H9 (cell line): ENCODE results near the gene KRR1. TPM values are rescaled to one million over a fixed set of nuclear protein-coding genes. Genes with fewer than 3 reads are reported as not detected.

Experiments
- DNase-seq: peaks from one replicate; pipeline ENCODE4 v3.0.0-alpha.2; 2017
- H2AFZ ChIP-seq: one replicate; pipeline ENCODE4 v1.6.1; 2013; ENCODE audit warnings: mild to moderate bottlenecking, low read length, control low read depth, moderate library complexity
- H2AK5ac ChIP-seq: 2 replicates; pipeline ENCODE4 v1.6.1; 2013; ENCODE audit warnings: low read length, control low read depth, mixed read lengths; ENCODE audit not compliant: insufficient read length
- H2BK120ac ChIP-seq: one replicate; pipeline ENCODE4 v1.6.1; 2013; ENCODE audit warnings: low read depth, mild to moderate bottlenecking, low read length, control low read depth, inconsistent platforms; ENCODE audit not compliant: poor library complexity, severe bottlenecking
- H2BK12ac ChIP-seq: 2 replicates; pipeline ENCODE4 v1.6.1; 2013; ENCODE audit warnings: low read length, control low read depth, mixed read lengths, low read depth; ENCODE audit not compliant: insufficient read length
- H2BK15ac ChIP-seq: 2 replicates; pipeline ENCODE4 v1.6.1; 2013; ENCODE audit warnings: low read depth, low read length, control low read depth
- H2BK20ac ChIP-seq: one replicate; pipeline ENCODE4 v1.6.1; 2013; ENCODE audit warnings: low read depth, mild to moderate bottlenecking, low read length, control low read depth, inconsistent platforms; ENCODE audit not compliant: poor library complexity, severe bottlenecking
- H2BK5ac ChIP-seq: 2 replicates; pipeline ENCODE4 v1.6.1; 2013; ENCODE audit warnings: low read length, control low read depth, mixed read lengths; ENCODE audit not compliant: insufficient read length
- H3K14ac ChIP-seq: 2 replicates; pipeline ENCODE4 v1.6.1; 2013; ENCODE audit warnings: low read length, control low read depth; ENCODE audit not compliant: insufficient read depth
- H3K18ac ChIP-seq: 2 replicates; pipeline ENCODE4 v1.6.1; 2013; ENCODE audit warnings: low read depth, mild to moderate bottlenecking, mixed read lengths, low read length, control low read depth; ENCODE audit not compliant: insufficient read length
- H3K23ac ChIP-seq: 2 replicates; pipeline ENCODE4 v1.6.1; 2013; ENCODE audit warnings: low read length, control low read depth, mixed read lengths, low read depth; ENCODE audit not compliant: insufficient read length
- H3K23me2 ChIP-seq: 2 replicates; pipeline ENCODE4 v1.6.1; 2013; ENCODE audit warnings: low read depth, mild to moderate bottlenecking, mixed read lengths, low read length, control low read depth; ENCODE audit not compliant: insufficient read length, poor library complexity, severe bottlenecking
- H3K27ac ChIP-seq: 2 replicates; pipeline ENCODE4 v1.5.1; 2013; ENCODE audit warnings: low read length, control low read depth, mixed read lengths, low read depth; ENCODE audit not compliant: insufficient read length
- H3K27me3 ChIP-seq: 2 replicates; pipeline ENCODE4 v1.6.1; 2013; ENCODE audit warnings: low read length, control low read depth, inconsistent platforms; ENCODE audit not compliant: insufficient read depth
- H3K4ac ChIP-seq: 2 replicates; pipeline ENCODE4 v1.6.1; 2013; ENCODE audit warnings: low read depth, mild to moderate bottlenecking, control low read depth, inconsistent platforms, low read length, moderate library complexity
- H3K4me1 ChIP-seq: 2 replicates; pipeline ENCODE4 v1.6.1; 2013; ENCODE audit warnings: low read length, control low read depth, inconsistent platforms; ENCODE audit not compliant: insufficient read depth
- H3K4me2 ChIP-seq: 2 replicates; pipeline ENCODE4 v1.6.1; 2013; ENCODE audit warnings: low read length, control low read depth, mixed read lengths; ENCODE audit not compliant: insufficient read length, insufficient read depth
- H3K56ac ChIP-seq: 2 replicates; pipeline ENCODE4 v1.6.1; 2013; ENCODE audit warnings: low read depth, mild to moderate bottlenecking, mixed read lengths, low read length, control low read depth; ENCODE audit not compliant: insufficient read length
- H3K79me1 ChIP-seq: 2 replicates; pipeline ENCODE4 v1.6.1; 2013; ENCODE audit warnings: low read depth, mild to moderate bottlenecking, moderate library complexity, low read length, control low read depth, inconsistent platforms; ENCODE audit not compliant: insufficient read depth, poor library complexity, severe bottlenecking
- H3K79me2 ChIP-seq: 2 replicates; pipeline ENCODE4 v1.6.1; 2013; ENCODE audit warnings: low read length, control low read depth, inconsistent platforms; ENCODE audit not compliant: insufficient read depth
- H3K9ac ChIP-seq: 2 replicates; pipeline ENCODE4 v1.6.1; 2013; ENCODE audit warnings: low read length, control low read depth, mixed read lengths; ENCODE audit not compliant: insufficient read length; ENCODE audit errors: extremely low read depth
- H3K9me3 ChIP-seq: one replicate; pipeline ENCODE4 v1.6.1; 2013; ENCODE audit warnings: low read depth, low read length, inconsistent platforms; ENCODE audit not compliant: control insufficient read depth
- H3T11ph ChIP-seq: one replicate; pipeline ENCODE4 v1.6.1; 2013; ENCODE audit warnings: mild to moderate bottlenecking, low read length, control low read depth, inconsistent platforms
- H4K20me1 ChIP-seq: one replicate; pipeline ENCODE4 v1.6.1; 2013; ENCODE audit not compliant: control insufficient read depth, insufficient read length, insufficient read depth
- H4K5ac ChIP-seq: 2 replicates; pipeline ENCODE4 v1.6.1; 2013; ENCODE audit warnings: low read depth, mild to moderate bottlenecking, mixed read lengths, low read length, control low read depth; ENCODE audit not compliant: insufficient read length
- H4K8ac ChIP-seq: replicated peaks from 2 replicates; pipeline ENCODE4 v1.6.1; 2013; ENCODE audit warnings: low read length, control low read depth, mixed read lengths, low read depth; ENCODE audit not compliant: insufficient read length
- H4K91ac ChIP-seq: 2 replicates; pipeline ENCODE4 v1.6.1; 2013; ENCODE audit warnings: low read depth, mild to moderate bottlenecking, moderate library complexity, mixed read lengths, low read length, control low read depth; ENCODE audit not compliant: insufficient read length
- H3K27ac Mint-ChIP-seq, 3 experiments: 2 replicates in 2 of 3; 3 replicates in 1 of 3; pipeline ENCODE4 v1.8.0; 2020 to 2021; ENCODE audit warnings: mixed read lengths in 3 of 3, mild to moderate bottlenecking in 1 of 3, moderate library complexity in 1 of 3
- H3K27me3 Mint-ChIP-seq: 2 replicates; pipeline ENCODE4 v1.8.0; 2021; ENCODE audit warnings: low read depth, mild to moderate bottlenecking, moderate library complexity, mixed read lengths
- H3K36me3 Mint-ChIP-seq, 3 experiments: 2 replicates in 2 of 3; 3 replicates in 1 of 3; pipeline ENCODE4 v1.8.0; 2020 to 2021; ENCODE audit warnings: low read depth in 3 of 3, mixed read lengths in 3 of 3; ENCODE audit not compliant: insufficient read depth in 1 of 3
- H3K4me1 Mint-ChIP-seq, 2 experiments: 2 replicates each; pipeline ENCODE4 v1.8.0; 2020; ENCODE audit warnings: mixed read lengths in 2 of 2
- H3K4me3 Mint-ChIP-seq, 2 experiments: 2 replicates in 1 of 2; 3 replicates in 1 of 2; pipeline ENCODE4 v1.8.0; 2020 to 2021; ENCODE audit warnings: mild to moderate bottlenecking in 2 of 2, mixed read lengths in 2 of 2, moderate library complexity in 1 of 2
- H3K9me3 Mint-ChIP-seq, 2 experiments: 2 replicates in 1 of 2; 3 replicates in 1 of 2; pipeline ENCODE4 v1.8.0; 2020; ENCODE audit warnings: mild to moderate bottlenecking in 2 of 2, mixed read lengths in 2 of 2, moderate library complexity in 1 of 2
- CTCF ChIP-seq: fragments of 200-600 bp; sonication (generic); conservative IDR thresholded peaks from 3 replicates; pipeline ENCODE4 v1.8.0; 2021; ENCODE audit warnings: antibody characterized with exemption, mild to moderate bottlenecking
- WGBS: extraction: QIAGEN DNeasy Blood & Tissue Kit; methylation state at CpG from one replicate; pipeline ENCODE4 v1.1.7; 2013; ENCODE audit warnings: missing lambda C conversion rate, low lambda C conversion rate, mixed read lengths; ENCODE audit not compliant: insufficient read length; ENCODE audit errors: extremely low coverage; 5-methylcytosine and 5-hydroxymethylcytosine counted together
- total RNA-seq: library from RNA; stranded (reverse); gene quantifications from 2 replicates; pipeline ENCODE4 v1.2.1, GENCODE V29; 2021

Gene KRR1
- total RNA-seq, 1 experiment from 2014 or later = 88.9 TPM

GRCh38 chr12:75553836-75554555, 42.6 kb upstream of the KRR1 start:
- Histone ChIP-seq H4K91ac (no peak overlapping the region), H3K4me1 (peaks cover 3% of the 10 kb centered on the region; the same call in 1 of the 2 replicates), H3K27ac (no peak overlapping the region), H2AFZ (no peak overlapping the region), H3K79me1 (no peaks in the 10 kb centered on the region), H4K20me1 (no peaks in the 10 kb centered on the region), H3K23ac (no peak overlapping the region), H3K4ac (no peak overlapping the region), H2BK20ac (no peak overlapping the region), H3K9me3 (no peaks in the 10 kb centered on the region), H3K23me2 (no peaks in the 10 kb centered on the region), H2BK12ac (no peak overlapping the region), H2BK5ac (no peak overlapping the region), H3K14ac (no peak overlapping the region), H2AK5ac (no peak overlapping the region), H2BK15ac (no peak overlapping the region; the same call in 1 of the 2 replicates), H4K8ac (no peak overlapping the region), H3K79me2 (no peaks in the 10 kb centered on the region; the same call in 1 of the 2 replicates), H4K5ac (no peak overlapping the region), H3K9ac (no peak overlapping the region), H2BK120ac (no peak overlapping the region), H3T11ph (no peak overlapping the region), H3K4me2 (no peak overlapping the region), H3K27me3 (no peaks in the 10 kb centered on the region), H3K18ac (no peak overlapping the region), H3K56ac (no peak overlapping the region)
- no peak overlapping the region for H3K4me3 Mint-ChIP-seq
- no peak overlapping the region for H3K27ac Mint-ChIP-seq
- no peaks in the 10 kb centered on the region for H3K9me3 Mint-ChIP-seq
- H3K27me3 Mint-ChIP-seq = no peaks in the 10 kb centered on the region
- TF ChIP-seq CTCF = no peak
- H3K36me3 Mint-ChIP-seq = no peaks in the 10 kb centered on the region
- no peak for DNase-seq
- H3K4me1 Mint-ChIP-seq = peaks cover 14 to 23% of the 10 kb centered on the region in 2 experiments
- WGBS = no CpG with 5 or more reads among the region's 3 CpGs
